GM12878 (cell line): Measurements from ENCODE around the gene STAMBP. TPM values are rescaled to one million over a fixed set of nuclear protein-coding genes. Genes with fewer than 3 reads are reported as not detected.

Experiments used
- BACH1 ChIP-seq: fragments of 450-650 bp; IDR thresholded peaks from 2 replicates; pipeline ENCODE4 v1.6.1; 2017; ENCODE audit warnings: mild to moderate bottlenecking, borderline replicate concordance
- BHLHE40 ChIP-seq, 2 experiments: fragments of 450-650 bp in 1 of 2; IDR thresholded peaks; 2 replicates each; pipeline ENCODE4 v1.6.1; 2011 to 2017; ENCODE audit warnings: low read depth in 2 of 2, borderline replicate concordance in 1 of 2, improper control_type of control experiment in 1 of 2, low read length in 1 of 2, mild to moderate bottlenecking in 1 of 2
- CREB1 ChIP-seq: IDR thresholded peaks from 2 replicates; pipeline ENCODE4 v1.6.1; 2012; ENCODE audit warnings: low read depth, mild to moderate bottlenecking, inconsistent platforms
- CREM ChIP-seq: IDR thresholded peaks from 2 replicates; pipeline ENCODE4 v1.6.1; 2014; ENCODE audit warnings: antibody characterized with exemption, low read depth
- DPF2 ChIP-seq: fragments of 450-650 bp; IDR thresholded peaks from 2 replicates; pipeline ENCODE4 v1.6.1; 2017; ENCODE audit warnings: mild to moderate bottlenecking
- ELK1 ChIP-seq: IDR thresholded peaks from 2 replicates; pipeline ENCODE4 v1.6.1; 2012; ENCODE audit warnings: low read depth, low read length, improper control_type of control experiment
- HCFC1 ChIP-seq: fragments of 150-350 bp; IDR thresholded peaks from 2 replicates; pipeline ENCODE4 v1.6.1; 2014; ENCODE audit warnings: low read length
- HDAC6 ChIP-seq: fragments of 200-600 bp; sonication (generic); IDR thresholded peaks from one replicate; pipeline ENCODE4 v1.8.0; 2017; ENCODE audit warnings: antibody characterized with exemption; ENCODE audit not compliant: unreplicated experiment
- HDGF ChIP-seq: fragments of 450-650 bp; IDR thresholded peaks from 2 replicates; pipeline ENCODE4 v1.6.1; 2016; ENCODE audit warnings: antibody characterized with exemption
- MAX ChIP-seq: IDR thresholded peaks from 2 replicates; pipeline ENCODE4 v1.6.1; 2012; ENCODE audit warnings: low read depth, low read length, improper control_type of control experiment
- MLLT1 ChIP-seq: fragments of 450-650 bp; IDR thresholded peaks from 2 replicates; pipeline ENCODE4 v1.6.1; 2016; ENCODE audit warnings: mild to moderate bottlenecking
- NBN ChIP-seq: fragments of 450-650 bp; IDR thresholded peaks from 2 replicates; pipeline ENCODE4 v1.6.1; 2016
- NRF1 ChIP-seq: conservative IDR thresholded peaks from 2 replicates; pipeline ENCODE4 v1.6.1; 2011; ENCODE audit warnings: mild to moderate bottlenecking, low read depth, low read length, improper control_type of control experiment
- POU2F2 ChIP-seq: IDR thresholded peaks from 3 replicates; pipeline ENCODE4 v1.6.1; 2011; ENCODE audit warnings: low read depth, mild to moderate bottlenecking, low read length, borderline replicate concordance
- RELB ChIP-seq: fragments of 450-650 bp; IDR thresholded peaks from 2 replicates; pipeline ENCODE4 v1.6.1; 2017; ENCODE audit warnings: low read depth, mild to moderate bottlenecking, moderate library complexity
- SMARCA5 ChIP-seq: fragments of 450-650 bp; IDR thresholded peaks from 2 replicates; pipeline ENCODE4 v1.6.1; 2017; ENCODE audit warnings: mild to moderate bottlenecking
- SMC3 ChIP-seq: IDR thresholded peaks from 2 replicates; pipeline ENCODE4 v1.6.1; 2011; ENCODE audit warnings: low read length, improper control_type of control experiment, borderline replicate concordance
- USF2 ChIP-seq: IDR thresholded peaks from 2 replicates; pipeline ENCODE4 v1.6.1; 2011; ENCODE audit warnings: low read depth, low read length, improper control_type of control experiment, borderline replicate concordance
- ZBTB40 ChIP-seq: fragments of 450-650 bp; IDR thresholded peaks from 2 replicates; pipeline ENCODE4 v1.6.1; 2016; ENCODE audit warnings: mild to moderate bottlenecking, moderate library complexity, borderline replicate concordance
- polyA plus RNA-seq, 11 experiments: library from polyadenylated mRNA; depleted of rRNA in 4 of 11; unstranded in 6 of 11; stranded (reverse) in 5 of 11; fragments of >200 nt; fragmentation: Nextera tagmentation in 4 of 11; fragmentation: Illumina TruSeq in 1 of 11; extraction: Ambion mirVana in 4 of 11; extraction: Trizol in 1 of 11; gene quantifications; 1 replicate in 1 of 11; 2 replicates in 10 of 11; pipeline versions ENCODE4 v1.2.1 to v1.2.3, GENCODE V29; 2011 to 2016; ENCODE audit warnings: inconsistent platforms in 2 of 11, missing spikeins in 2 of 11, low read depth in 1 of 11
- total RNA-seq, 4 experiments: library from RNA; depleted of rRNA in 3 of 4; stranded (reverse); fragments of >200 nt in 3 of 4; fragmentation: Illumina TruSeq in 1 of 4; extraction: Trizol in 1 of 4; gene quantifications; 2 replicates each; pipeline versions ENCODE4 v1.2.1 to v1.2.3, GENCODE V29; 2013 to 2021

The STAMBP gene
- total and polyA plus RNA-seq, 10 of the 15 experiments (the other 5 are each of a cell fraction or from before 2014, with no cell fraction given), result 38.9 to 84.1 (median 69.7) TPM

GRCh38 chr2:73779467-73780236 lies 49.1 kb upstream of the STAMBP start, which contains the start of gene DUSP11 (continued):
- peak; percentile 70 for TF ChIP-seq NRF1
- TF ChIP-seq ELK1, result 0 out of 2 replicates have a peak, but pooled peaks have one; percentile 24
- peak; percentile 85; the same call in 1 of the 2 replicates for TF ChIP-seq SMARCA5
- TF ChIP-seq CREM, result peak; percentile 57; the same call in 1 of the 2 replicates
- TF ChIP-seq DPF2, result peak; percentile 38; the same call in 1 of the 2 replicates
- no peak; the same call in 2 of the 3 replicates for TF ChIP-seq POU2F2
- TF ChIP-seq USF2, result no peak
- TF ChIP-seq ZBTB40, result peak; percentile 65; the same call in 1 of the 2 replicates
- peak; percentile 24; the same call in 1 of the 2 replicates for TF ChIP-seq MLLT1
- peak; percentile 59 for TF ChIP-seq SMC3
- TF ChIP-seq CREB1, result peak; percentile 86
- peak; percentile 30; the same call in 1 of the 2 replicates for TF ChIP-seq HCFC1
- peak; percentile 83 for TF ChIP-seq MAX
- peak; percentile 53 to 71; a peak in 3 of 4 replicates for TF ChIP-seq BHLHE40 (IDR thresholded peaks at IDR 0.05; ENCODE audit: borderline replicate concordance in 1 of 2, low read depth in 2 of 2, low read length in 1 of 2)
- 0 out of 2 replicates have a peak, but pooled peaks have one; percentile 42 for TF ChIP-seq NBN
- TF ChIP-seq HDAC6, result peak; percentile 63
- 0 out of 2 replicates have a peak, but pooled peaks have one; percentile 45 for TF ChIP-seq HDGF
- TF ChIP-seq RELB, result peak; percentile 40; the same call in 1 of the 2 replicates
- TF ChIP-seq BACH1, result 0 out of 2 replicates have a peak, but pooled peaks have one; percentile 21
